Left lung (tissue), 10 donors: ENCODE measurements around the gene NEURL1. TPM values are rescaled to one million over a fixed set of nuclear protein-coding genes. Genes with fewer than 3 reads are reported as not detected.

Source experiments
- ATAC-seq: fragments of 200-7000 bp; cut with Tn5 transposase; one replicate; pipeline ENCODE4 v1.9.1; 2020; ENCODE audit warnings: moderate library complexity
- DNase-seq, 4 donors: peaks; one replicate each; pipeline ENCODE4 v3.0.0-alpha.2; 2013 to 2020
- H3K27ac ChIP-seq, 2 donors: fragments of 200-600 bp; sonication (generic) in 1 of 2; one replicate each; pipeline versions ENCODE4 v1.5.0 to v1.8.0; 2020 to 2021
- H3K27me3 ChIP-seq, 2 donors: fragments of 200-600 bp; sonication (generic) in 1 of 2; one replicate each; pipeline versions ENCODE4 v1.5.0 to v1.8.0; 2020 to 2021
- H3K36me3 ChIP-seq, 2 donors: fragments of 200-600 bp; sonication (generic) in 1 of 2; one replicate each; pipeline versions ENCODE4 v1.5.0 to v1.8.0; 2020 to 2021
- H3K4me1 ChIP-seq, 2 donors: fragments of 200-600 bp; one replicate each; pipeline ENCODE4 v1.8.0; 2021
- H3K4me3 ChIP-seq, 2 donors: fragments of 200-600 bp; sonication (generic) in 1 of 2; one replicate each; pipeline versions ENCODE4 v1.5.0 to v1.8.0; 2020 to 2021; ENCODE audit warnings: mild to moderate bottlenecking in 1 of 2
- H3K9me3 ChIP-seq, 2 donors: fragments of 200-600 bp; sonication (generic) in 1 of 2; one replicate each; pipeline versions ENCODE4 v1.5.0 to v1.8.0; 2020 to 2021
- intact Hi-C, 2 donors: fragments of 100-400 bp; cut with DNase I; formaldehyde crosslinking; loops; one replicate each; pipeline versions ENCODE4 v1.11.2 to v1.14.2; 2022
- polyA plus RNA-seq, 6 donors: library from polyadenylated mRNA; unstranded; fragments of 120-200 nt; gene quantifications; one replicate each; pipeline ENCODE4 v1.2.1, GENCODE V29; 2013; ENCODE audit not compliant: insufficient read length in 6 of 6
- total RNA-seq, 2 donors: library from RNA; stranded (reverse); fragmentation: NEBNext Ultra II Directional; extraction: Animal tissue kit (Norgen Biotek cat#: 25700); gene quantifications; one replicate each; pipeline ENCODE4 v1.2.1, GENCODE V29; 2021
- TF ChIP-seq, protein P1 (sequence below), 2 donors: fragments of 200-600 bp; sonication (generic) in 1 of 2; IDR thresholded peaks; one replicate each; pipeline versions ENCODE4 v1.5.0 to v1.8.0; 2021; ENCODE audit warnings: antibody characterized with exemption in 2 of 2
- donor health status: DM: no; HTN: yes; CAD: no.
- donor health status: DM: no; HTN: no; CAD: no.

Gene NEURL1
- total and polyA plus RNA-seq, 8 donors = 0.76 to 2.1 (median 1.4) TPM

DNA sequence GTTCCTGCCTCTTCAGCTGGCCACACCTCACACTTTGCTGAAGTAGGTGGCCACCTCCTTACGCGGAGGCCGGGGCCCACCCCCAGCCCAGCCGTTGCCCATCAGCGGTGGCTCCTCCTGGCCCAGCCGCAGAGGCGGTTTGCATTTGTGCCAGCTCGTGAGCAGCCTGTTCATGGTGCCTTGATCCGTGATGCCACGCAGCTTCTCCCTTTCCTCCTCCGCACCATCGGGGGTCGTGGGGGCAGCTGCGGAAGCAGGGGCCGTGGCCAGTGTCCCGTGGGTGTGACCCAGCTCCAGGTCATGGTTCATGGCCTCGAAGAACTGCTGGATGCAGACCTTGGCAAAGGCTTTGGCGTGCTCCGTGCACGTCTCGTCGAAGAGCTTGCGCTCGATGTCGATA, 38.3 kb upstream of the NEURL1 start:
- intact Hi-C loops = no loop called here
- peaks cover 0 to 2% of the 10 kb centered on the region in 2 donors for H3K36me3 ChIP-seq
- H3K4me1 ChIP-seq = peaks cover 10 to 24% of the 10 kb centered on the region in 2 donors
- no peak overlapping the region for H3K27ac ChIP-seq
- DNase-seq = peak in 1 of 4 donors; percentile 69
- TF ChIP-seq, protein P1, sequence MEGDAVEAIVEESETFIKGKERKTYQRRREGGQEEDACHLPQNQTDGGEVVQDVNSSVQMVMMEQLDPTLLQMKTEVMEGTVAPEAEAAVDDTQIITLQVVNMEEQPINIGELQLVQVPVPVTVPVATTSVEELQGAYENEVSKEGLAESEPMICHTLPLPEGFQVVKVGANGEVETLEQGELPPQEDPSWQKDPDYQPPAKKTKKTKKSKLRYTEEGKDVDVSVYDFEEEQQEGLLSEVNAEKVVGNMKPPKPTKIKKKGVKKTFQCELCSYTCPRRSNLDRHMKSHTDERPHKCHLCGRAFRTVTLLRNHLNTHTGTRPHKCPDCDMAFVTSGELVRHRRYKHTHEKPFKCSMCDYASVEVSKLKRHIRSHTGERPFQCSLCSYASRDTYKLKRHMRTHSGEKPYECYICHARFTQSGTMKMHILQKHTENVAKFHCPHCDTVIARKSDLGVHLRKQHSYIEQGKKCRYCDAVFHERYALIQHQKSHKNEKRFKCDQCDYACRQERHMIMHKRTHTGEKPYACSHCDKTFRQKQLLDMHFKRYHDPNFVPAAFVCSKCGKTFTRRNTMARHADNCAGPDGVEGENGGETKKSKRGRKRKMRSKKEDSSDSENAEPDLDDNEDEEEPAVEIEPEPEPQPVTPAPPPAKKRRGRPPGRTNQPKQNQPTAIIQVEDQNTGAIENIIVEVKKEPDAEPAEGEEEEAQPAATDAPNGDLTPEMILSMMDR (IDR thresholded peaks at IDR 0.05) = no peak
- no peak overlapping the region for H3K4me3 ChIP-seq
- peaks cover 0 to 15% of the 10 kb centered on the region in 2 donors for H3K27me3 ChIP-seq
- no peaks in the 10 kb centered on the region for H3K9me3 ChIP-seq
- no peak for ATAC-seq

DNA sequence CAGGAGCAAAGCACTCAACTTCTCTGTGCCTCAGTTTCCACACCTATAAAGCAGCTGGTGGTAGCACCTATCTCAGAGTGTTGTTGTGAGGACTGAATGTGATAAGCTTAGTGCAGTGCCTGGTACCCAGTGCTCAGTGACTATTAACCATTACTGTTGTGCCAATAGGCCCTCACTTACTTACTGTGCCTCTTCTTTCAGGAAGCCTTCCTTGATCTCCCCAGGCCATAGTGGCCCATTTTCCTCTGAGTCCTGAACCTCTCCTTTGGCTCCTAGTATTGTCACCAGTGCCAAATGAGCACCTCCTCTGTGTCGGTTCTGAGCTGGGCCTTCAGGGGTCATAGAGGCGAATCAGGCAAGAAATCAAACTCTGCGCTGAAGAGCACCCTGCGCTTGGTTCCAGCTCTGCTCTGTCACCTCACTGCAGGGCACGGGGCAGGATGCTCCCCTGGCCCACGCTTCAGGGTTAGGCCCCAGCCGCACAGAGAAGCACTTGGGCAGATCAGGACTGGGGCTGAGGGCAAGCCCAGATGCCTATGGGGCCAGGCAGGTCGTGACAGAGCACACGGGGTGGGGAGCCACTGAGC, 37.3 kb upstream of the NEURL1 start:
- no peaks in the 10 kb centered on the region for H3K9me3 ChIP-seq
- no peak overlapping the region for H3K27ac ChIP-seq
- ATAC-seq (no peak), DNase-seq (peak in 1 of 4 donors; percentile 39)
- peaks cover 5 to 16% of the 10 kb centered on the region in 2 donors for H3K4me1 ChIP-seq
- peaks cover 0 to 15% of the 10 kb centered on the region in 2 donors for H3K27me3 ChIP-seq
- H3K4me3 ChIP-seq = no peak overlapping the region
- intact Hi-C loops = no loop called here
- H3K36me3 ChIP-seq = no peaks in the 10 kb centered on the region
- TF ChIP-seq, protein P1 (IDR thresholded peaks at IDR 0.05) = no peak

DNA sequence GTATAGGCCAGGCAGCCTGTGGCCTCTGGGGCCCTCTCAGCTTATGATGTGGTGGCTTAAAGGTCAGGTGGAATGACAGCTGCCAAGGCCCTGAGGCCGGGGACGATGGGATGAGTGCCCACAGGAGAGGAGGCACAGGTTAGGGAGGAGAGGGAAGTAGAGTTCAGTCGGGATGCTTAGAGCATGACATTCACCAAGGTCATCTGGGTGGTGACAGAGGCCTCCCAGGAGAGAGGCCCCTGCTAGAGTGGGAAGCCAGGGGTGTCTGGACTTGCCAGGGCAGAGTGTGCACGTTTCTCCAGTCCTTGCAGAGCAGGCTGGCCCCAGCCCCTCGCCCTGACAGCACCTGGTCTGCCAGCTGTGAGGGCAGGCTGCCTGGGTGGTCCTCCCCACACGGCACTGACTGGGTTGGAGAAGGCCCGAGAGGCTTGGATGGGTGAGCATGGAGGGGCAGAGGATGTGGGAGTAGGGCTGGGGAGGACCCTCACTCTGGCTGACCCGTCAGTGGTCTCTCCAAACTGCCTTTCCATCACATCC, 36.3 kb upstream of the NEURL1 start:
- H3K27me3 ChIP-seq = peaks cover 0 to 7% of the 10 kb centered on the region in 2 donors
- H3K27ac ChIP-seq = no peak overlapping the region
- intact Hi-C loops = no loop called here
- TF ChIP-seq, protein P1 (IDR thresholded peaks at IDR 0.05) = no peak
- no peak overlapping the region for H3K4me3 ChIP-seq
- H3K9me3 ChIP-seq = no peaks in the 10 kb centered on the region
- ATAC-seq = no peak
- H3K4me1 ChIP-seq = peaks cover 5 to 9% of the 10 kb centered on the region in 2 donors
- DNase-seq = peak in 1 of 4 donors; percentile 64
- H3K36me3 ChIP-seq = no peaks in the 10 kb centered on the region

DNA sequence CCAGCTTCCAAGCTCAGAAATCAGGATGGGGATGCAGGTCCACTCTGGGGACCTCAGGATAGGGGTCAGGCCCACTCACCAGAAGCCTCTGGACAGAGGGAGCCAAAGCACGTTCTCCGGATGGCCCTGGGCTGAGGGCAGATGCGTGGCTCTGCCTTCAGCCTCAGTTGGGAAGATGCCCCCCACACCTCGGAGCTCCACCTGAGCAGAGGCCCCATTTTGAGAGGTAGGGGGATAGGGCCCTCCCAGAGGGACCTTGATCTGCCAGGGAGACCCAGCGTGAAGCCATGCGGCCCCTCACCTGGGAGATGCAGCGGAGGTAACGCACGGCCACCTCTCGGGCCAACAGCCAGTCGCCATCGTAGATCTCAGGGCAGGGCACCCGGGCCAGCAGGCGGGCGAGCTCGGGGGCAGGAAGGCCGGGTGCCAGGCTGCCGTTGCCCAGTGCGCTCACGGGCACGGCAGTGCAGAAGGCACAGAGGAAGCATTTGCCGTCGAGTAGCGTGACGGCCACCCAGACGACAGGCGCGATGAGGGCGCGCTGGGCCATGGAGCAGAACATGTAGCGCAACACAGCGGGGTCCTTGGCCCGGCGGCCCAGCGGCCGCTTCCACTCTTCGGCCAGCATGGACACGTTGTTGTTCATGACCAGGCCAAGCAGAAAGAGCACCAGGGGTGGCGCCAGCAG, 35.5 kb upstream of the NEURL1 start:
- H3K4me1 ChIP-seq = peaks cover 0 to 1% of the 10 kb centered on the region in 2 donors
- H3K27ac ChIP-seq = no peak overlapping the region
- peak in 1 of 4 donors; percentile 72 for DNase-seq
- H3K9me3 ChIP-seq = no peaks in the 10 kb centered on the region
- intact Hi-C loops = no loop called here
- TF ChIP-seq, protein P1 (IDR thresholded peaks at IDR 0.05) = no peak
- no peaks in the 10 kb centered on the region for H3K36me3 ChIP-seq
- ATAC-seq = no peak
- no peak overlapping the region for H3K4me3 ChIP-seq
- no peaks in the 10 kb centered on the region for H3K27me3 ChIP-seq

DNA sequence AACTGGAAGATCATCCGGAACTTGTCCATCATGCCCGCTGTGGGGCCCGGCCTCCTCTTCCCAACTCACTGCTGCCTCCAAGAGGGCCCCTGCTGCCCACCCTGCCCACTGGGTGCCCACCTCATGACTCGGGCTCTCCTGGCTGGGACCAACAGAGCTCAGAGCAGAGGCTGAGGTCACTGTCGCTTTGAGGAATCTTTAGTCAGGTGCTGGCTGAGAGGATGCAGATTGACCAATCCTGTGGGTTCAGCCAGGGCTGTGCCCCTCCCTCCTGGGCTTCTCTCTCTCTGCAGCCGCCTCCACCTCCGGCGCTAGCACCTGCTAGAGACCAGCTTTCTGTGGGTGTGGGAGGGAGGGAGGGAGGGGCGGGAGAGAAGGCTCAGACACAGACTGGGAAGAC, 34.8 kb upstream of the NEURL1 start, which contains the start of gene CALHM1:
Gene CALHM1, minus strand, starts transcription at position 181 of the 400 bp plus-strand sequence. Its CDS starts 149 bp downstream, at position 32.
- Histone ChIP-seq H3K9me3 (no peaks in the 10 kb centered on the region), H3K27ac (no peak within 1 kb of the TSS), H3K36me3 (no peaks in the 10 kb centered on the region), H3K27me3 (no peaks in the 10 kb centered on the region), H3K4me1 (no peaks in the 10 kb centered on the region), H3K4me3 (no peak within 1 kb of the TSS)
- intact Hi-C loops = no loop called here
- TF ChIP-seq, protein P1 (IDR thresholded peaks at IDR 0.05) = no peak
- DNase-seq (peak in 1 of 4 donors; percentile 57), ATAC-seq (no peak)
